CMK (cell line): ENCODE measurements around the gene PROSER2.
"Not testable (repeated sequence)": the region's sequence is repeated elsewhere in the genome, so short reads cannot be mapped to it uniquely, and the experiment has no call there.

Source experiments
- DNase-seq: peaks from one replicate; pipeline ENCODE4 v3.0.0-alpha.2; 2010; ENCODE audit warnings: low read depth

PROSER2 gene

DNA sequence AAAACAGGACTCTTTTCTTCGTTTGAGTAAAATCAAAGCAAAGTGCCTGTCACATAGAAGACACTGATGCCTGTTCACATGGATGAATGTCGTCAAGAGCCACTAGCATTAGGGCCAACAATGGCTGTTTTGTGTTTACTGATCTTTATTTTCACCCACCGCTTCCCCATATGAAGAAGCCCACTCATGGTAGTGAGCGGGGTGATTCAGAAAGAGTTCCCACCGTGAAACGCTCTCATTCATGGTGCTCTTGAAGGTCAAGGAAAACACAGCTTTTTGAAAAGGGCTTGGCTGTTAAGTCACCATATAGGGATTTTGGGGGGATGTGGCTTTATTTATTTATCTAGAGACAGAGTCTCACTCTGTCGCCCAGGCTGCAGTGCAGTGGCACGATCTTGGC is 12.5 kb downstream of the PROSER2 start:
- no peak for DNase-seq

DNA sequence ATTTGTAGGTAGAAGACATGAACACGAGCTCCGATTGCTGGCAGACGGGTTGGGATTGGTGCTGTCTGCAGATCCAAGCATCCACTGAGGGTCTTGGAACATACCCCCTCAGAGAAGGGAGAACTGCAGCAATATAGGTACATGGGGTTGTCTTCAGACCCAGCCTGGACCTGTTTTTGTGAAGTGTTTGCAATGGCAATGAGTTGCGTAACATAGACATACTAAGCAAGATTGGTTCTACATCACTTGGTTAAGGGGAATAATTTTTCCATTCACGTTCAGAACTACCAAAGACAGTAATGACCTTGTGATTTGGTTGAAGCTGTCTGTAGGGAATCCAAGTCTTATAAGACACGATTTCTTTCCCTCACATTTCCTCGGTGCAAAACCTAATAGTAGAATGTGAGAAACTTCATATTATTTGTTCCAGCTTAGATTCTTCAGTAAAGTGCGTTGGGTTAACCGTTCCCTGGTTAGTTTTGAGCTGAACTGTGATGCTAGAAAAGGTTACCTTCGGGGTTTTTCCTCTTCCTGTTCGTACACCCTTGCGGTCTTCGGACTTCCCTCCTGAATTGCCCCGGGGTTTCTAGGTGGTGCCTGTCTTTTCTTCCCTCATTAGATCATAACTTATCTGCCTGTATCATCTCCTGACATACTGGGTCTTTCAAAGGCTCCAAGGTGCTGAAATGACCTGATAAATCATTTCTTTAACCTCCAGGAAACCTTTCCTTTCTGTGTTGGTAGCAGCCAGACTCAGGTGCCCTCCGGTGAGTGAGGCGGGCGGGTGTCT is 14.4 kb downstream of the PROSER2 start:
- DNase-seq: no peak

DNA sequence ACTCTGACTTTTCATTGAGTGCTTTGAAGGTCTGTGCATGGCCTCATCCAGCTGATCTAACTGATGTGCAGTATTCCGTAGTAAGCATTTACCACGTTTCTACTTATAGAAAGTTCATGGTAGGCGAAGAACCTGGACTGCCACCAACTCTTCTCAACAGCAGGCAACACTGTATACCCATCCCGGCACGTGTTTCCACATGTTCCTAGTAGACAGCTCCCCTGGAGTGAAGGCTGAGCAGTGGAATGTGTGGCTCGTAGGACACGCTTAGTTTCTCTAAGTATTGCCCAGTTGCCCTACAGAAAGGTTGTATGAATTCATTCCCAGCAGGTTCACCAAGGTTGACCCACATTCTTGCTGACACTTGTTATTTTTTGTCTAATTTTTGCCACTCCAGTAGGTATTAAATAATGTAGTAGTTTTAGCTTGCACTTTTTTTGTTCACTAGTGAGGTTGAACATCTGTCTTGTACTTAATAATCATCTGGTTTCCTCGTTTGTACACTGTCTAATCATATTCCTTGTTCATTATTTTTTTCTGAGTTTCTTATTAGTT is 15.2 kb downstream of the PROSER2 start:
- no peak for DNase-seq

DNA sequence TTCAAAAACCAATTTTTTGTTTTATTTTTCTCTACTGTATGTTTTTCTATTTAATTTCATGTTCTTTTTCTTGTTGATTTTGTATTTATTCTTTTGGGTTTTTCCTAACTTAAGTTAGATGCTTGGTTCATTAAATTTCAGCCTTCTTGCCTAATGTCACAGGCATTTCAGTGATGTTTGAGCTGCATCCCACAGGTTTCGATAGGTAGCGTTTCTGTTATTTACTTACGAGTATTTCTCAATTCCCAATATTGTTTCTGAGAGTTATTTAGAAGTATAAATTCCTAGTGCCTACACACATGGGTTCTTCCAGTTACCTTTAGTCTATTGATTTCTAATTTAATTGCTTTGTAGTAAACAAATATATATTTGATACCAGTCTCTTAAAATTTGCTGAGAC is 18.2 kb downstream of the PROSER2 start:
- no peak for DNase-seq

DNA sequence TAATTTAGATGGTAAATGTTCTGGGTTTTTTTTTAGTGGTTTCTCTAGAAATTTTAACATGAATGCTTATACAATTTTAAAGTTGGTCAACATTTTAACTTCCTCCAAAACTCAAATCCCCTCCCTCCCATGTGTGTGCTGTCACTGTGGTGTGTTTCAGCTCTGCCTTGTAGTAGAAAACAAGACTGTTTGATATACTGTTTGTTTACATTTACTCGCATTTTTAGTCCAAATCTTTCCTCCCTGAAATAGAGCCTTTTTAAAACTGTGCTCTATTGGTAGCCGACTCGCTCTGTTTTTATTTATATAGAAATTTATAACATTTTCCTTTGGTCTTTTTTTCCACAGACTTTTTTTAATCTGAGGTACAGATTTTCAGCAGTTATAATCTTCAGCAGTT is 19.3 kb downstream of the PROSER2 start:
- DNase-seq: no peak

DNA sequence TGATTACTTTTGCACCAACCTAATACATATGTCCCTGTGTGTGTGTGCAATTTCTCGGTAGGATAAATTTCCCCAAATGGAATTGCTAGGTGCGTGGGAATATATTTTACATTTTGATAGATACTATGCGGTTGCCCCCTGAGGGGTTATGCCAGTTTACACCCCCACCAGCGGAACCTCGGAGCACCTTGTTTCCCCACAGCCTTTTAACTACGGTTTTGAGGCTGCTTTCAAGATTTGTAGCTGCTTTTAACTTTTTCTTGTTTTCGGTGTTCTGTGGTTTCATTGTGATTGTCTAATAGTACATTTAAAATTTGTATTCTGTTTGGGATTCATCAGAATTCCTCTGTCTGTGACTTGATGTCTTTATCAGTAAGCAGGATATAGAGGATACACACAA is 22.0 kb downstream of the PROSER2 start:
- DNase-seq: no peak

DNA sequence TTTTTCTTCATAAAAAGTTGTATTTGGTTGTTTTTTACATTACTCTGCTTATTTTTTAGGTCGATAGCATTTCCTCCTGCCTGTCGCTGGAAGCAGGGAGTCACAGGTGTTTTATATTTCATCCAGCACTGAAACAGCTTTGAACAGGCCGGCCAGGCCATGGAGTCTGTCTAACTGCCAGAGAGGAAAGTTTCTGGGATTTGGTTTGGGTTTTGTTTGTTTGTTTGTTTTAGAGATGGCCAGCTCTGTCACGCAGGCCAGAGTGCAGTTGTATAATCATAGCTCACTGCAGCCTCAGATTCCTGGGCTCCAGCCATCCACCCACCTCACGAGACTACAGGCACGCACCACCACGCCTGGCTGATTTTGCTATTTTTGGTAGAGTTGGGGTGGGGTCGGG is 23.4 kb downstream of the PROSER2 start:
- DNase-seq: no peak

DNA sequence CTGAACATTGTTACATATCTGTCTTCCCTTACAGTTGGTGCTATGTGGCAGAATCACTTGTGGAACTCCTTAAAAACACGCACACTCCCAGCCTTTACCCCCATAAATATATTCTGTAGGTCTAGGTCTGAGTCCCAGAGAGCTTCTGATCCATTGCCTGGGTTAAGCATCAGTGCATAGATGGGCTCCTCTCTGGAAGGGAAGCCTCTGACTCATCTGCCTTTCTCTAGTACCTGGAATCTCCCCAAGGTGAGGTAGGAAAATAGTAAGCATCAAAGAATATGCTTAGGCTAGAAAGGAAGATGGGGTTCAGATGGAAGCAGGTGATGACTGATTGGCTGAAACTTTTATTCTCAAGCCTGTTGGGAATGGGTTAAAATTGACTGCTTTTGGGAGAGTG is 26.1 kb downstream of the PROSER2 start:
- DNase-seq: no peak

DNA sequence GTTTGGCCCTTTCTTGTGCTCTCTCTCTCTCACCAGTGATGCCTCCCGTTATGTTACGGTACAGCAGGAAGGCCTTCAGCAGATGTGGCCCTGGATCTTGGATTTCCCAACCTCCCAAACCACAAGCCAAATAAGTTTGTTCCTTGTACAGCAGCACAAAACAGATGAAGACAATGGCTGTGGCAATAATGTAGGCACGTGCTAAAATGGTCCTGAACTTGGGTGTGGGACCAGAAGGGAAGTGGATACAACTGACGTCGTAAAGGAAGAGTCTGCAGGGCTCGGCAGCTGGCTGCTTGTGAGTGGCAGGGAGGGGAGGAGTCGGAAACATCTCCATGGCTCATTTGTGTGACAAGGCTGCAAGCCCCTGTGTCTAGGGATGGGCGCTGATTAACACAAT is 26.8 kb downstream of the PROSER2 start:
- no peak for DNase-seq

DNA sequence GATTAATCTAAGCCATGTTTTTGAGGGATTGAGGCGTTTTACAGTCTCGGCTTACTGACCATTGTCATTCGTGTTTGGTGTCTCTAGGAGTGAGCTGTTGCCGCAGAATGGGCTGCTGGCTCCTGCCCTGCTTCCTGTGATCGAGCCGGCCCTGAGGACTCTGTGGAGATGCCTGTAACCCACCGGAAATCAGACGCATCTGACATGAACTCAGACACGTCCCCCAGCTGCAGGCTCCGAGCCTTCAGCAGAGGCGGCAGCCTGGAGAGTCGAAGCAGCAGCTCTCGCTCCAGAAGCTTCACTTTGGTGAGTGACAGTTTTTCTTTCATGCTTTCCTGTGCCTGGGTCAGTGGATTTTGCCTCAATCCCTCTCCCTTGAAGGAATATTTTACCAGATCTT is 28.8 kb downstream of the PROSER2 start:
- no peak for DNase-seq

DNA sequence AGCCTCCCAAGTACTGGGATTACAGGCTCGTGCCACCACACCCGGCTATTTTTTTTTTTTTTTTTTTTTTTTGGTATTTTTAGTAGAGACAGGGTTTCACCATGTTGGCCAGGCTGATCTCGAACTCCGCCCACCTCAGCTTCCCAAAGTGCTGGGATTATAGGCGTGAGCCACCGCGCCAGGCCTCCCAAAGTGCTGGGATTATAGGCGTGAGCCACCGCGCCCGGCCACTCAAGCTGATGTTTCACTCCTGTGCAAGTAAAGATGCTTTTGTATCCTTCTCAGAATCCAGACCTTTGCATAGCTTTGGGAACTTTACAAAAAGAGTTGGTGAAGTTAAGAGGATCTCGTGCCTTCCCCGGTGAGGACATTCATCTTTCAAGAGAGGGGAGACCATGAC is 29.5 kb downstream of the PROSER2 start:
- DNase-seq: not testable (repeated sequence)

DNA sequence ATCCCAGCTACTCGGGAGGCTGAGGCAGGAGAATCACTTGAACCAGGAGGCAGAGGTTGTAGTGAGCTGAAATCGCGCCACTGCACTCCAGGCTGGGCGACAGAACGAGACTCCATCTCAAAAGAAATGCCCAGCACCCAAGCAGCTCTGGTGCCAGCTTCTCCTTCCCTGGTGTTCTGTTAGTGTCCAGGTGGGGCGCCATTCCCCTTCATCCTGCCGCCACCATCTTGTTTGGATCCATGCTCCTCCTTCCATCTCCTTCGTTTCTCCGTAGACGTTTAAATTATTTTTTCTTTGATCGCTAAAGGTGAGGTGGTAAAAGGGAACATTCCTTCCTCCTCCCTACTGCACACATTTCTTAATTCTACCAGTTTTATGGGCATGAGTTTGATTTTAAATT is 30.3 kb downstream of the PROSER2 start:
- DNase-seq: no peak

DNA sequence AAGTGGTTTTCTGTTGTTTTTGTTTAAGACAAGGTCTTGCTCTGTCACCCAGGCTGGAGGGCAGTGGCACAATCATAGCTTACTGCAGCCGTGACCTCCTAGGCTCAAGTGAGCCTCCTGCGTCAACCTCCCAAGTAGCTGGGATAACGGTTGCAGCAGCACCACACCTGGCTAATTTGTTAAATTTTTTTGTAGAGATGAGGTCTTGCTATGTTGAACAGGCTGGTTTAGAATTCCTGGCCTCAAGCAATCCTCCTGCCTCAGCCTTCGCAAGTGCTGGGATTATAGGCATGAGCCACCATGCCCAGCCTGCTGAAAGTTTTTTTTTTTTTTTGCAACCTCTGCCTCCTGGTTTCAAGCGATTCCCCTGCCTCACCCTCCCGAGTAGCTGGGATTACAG is 31.1 kb downstream of the PROSER2 start:
- DNase-seq: no peak

DNA sequence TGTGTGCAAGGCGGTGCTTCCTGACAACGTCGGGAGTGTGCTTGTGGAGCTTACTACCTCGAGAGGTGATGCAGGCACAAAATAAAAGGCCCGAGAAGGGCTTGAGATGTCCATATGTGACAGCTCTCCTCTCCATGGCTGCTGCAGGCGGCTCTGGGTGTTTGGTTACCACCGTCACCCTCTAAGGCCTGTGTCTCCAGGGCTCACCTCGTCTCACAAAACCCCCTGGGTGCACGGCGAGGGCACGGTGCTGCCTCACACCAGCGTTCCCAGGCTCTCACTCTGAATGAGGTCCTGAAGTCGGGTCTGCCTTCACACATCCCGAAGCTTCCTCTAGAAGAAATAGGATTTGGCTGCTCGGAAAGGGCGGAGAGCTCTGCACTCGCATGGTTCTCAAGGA is 32.9 kb downstream of the PROSER2 start:
- DNase-seq: no peak

DNA sequence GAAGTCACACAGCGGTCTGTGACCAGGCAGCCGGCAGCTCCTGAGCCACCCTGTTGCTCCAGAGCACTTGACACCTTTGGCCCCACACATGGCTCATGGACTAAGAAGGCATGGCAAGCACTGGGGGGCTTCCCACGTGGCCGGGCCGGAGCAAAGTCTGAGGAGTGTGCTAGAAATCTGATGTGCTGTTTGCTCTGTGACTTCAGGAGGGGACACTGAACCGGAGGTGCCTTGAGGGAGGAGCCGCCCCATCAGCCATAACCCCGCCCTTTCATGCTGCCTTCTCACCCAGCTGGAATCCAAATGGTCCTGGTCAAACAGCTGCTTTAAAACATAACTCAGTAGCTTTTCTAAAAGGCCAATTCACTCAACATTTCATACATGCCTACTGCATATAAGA is 33.5 kb downstream of the PROSER2 start:
- DNase-seq: no peak

DNA sequence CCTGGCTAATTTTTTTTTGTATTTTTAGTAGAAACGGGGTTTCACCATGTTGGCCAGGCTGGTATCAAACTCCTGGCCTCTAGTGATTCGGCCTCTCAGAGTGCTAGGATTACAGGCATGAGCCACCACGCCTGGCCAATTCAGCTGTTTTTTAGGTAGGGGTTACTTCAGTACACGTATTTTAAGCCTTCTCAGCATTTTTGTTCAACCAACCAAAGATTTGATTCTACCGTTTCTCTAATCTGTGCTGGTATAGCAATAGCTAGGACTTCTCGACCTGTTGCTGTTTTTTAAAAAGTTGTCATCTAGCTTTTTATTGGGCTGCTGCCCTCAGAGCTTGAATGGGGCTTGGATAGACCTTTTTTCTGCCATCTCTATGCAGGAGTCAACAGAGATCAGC is 34.9 kb downstream of the PROSER2 start:
- DNase-seq: no peak

DNA sequence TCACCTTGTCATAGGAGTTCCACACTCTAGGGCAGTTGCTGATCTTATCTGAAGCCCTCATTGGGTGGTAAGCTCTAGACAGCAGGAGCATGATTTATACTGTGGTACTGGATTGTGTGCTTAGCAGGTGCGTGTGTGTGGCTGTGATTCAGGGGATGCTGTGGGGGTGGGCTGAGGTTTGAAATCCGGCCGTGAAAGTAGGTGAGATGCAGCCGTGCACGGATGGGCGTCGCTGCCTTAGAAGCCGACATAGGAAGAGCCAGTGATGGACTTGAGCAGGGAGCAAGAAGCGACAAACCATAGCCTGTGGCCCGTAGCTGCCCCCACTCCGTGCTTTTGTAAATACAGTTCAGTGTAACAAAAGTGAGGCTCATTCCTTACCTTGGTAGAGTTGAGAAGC is 38.2 kb downstream of the PROSER2 start:
- DNase-seq: no peak

DNA sequence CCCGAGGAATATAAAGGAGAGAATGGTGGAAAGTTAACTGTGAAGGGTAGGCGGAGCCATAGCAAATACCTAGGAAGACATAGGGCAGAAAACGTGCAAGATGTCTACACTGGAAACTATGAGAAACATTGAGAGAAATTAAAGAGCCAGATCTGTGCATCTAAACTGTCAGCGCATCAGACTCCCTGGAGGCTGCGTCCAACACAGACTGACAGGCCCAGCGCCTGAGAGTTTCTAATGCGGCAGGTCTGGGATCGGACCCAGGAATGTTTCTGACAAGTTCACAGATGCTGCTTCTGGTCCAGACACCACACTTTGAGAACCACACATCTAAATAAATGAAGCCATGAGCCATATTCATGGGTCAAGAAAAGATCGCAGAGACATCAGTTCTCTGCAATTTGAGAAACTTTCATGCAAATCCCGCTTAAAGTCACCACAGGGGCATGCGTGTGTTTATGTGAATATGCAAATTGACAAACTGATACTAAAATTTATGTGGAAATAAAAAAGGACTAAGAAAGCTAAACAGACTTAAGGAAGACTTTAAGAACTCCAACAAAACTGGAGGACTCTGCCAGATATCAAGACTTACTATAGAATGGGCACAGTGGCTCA is 38.8 kb downstream of the PROSER2 start:
- DNase-seq: no peak

DNA sequence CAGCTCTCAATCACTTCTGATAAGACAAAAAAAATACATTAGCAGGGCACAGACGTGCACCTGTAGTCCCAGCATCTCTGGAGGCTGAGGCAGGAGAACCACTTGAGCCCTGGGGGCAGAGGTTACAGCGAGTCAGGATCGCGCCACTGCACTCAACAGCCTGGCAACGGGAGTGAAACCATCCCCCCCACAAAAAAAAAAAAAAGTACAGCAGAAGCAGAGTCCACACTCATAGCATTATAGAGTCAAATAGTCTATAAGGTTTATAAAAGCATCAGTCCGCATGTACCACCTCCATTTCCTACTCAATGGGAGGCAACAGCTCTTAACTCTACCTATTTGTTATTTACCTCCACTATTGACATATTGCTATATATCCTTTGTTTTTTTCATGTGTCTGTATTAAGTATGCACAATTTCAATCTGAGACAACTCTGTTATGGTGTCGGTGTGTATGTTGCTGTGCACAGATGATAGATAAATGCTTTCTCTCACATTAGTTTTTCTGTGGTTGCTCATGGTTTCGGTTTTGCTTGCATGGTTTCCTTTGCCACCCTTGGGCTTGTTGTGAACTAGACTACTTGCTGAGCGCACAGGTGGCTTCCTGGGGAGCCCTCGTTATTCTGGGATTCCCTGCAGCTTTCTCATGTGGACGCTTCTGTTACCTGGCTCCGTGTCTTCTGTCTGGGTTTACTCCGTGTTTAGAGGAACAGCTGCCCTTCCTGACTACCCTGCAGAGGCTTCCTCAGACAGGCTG is 40.4 kb downstream of the PROSER2 start:
- no peak for DNase-seq

DNA sequence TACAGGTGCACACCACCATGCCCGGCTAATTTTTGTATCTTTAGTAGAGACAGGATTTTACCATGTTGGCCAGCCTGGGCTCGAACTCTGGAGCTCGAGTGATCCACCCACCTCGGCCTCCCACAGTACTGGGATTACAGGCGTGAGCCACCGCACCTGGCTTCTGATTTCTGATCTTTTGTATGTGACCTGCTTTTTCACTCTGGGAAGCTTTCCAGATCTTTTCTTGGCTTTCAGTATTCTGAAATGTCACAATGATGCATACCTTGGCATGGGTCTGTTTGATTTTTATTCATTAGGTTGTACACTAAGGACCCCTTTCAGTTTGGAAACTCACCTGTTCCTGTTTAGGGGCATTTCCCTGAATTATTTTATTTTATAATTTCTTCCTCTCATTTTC is 41.6 kb downstream of the PROSER2 start:
- DNase-seq: no peak

DNA sequence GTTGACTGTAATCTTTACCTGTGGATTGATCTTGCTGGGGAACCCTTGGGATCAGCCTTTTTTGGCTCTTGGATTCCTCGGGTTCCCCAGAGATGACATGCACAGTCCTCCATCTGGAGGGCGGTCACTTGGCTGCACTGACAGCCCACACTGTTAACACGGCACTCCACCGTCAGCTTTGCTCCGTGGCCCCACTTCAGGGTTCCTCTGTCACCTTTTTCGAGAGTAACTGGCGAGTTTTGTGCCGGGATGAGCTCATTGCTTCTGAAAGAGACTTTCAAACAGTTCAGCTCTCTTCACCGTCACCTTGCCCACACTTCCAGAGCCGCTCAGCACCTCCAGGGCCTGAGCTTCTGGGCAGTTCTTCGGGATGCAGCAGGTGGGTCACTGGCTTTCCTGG is 42.4 kb downstream of the PROSER2 start:
- no peak for DNase-seq

DNA sequence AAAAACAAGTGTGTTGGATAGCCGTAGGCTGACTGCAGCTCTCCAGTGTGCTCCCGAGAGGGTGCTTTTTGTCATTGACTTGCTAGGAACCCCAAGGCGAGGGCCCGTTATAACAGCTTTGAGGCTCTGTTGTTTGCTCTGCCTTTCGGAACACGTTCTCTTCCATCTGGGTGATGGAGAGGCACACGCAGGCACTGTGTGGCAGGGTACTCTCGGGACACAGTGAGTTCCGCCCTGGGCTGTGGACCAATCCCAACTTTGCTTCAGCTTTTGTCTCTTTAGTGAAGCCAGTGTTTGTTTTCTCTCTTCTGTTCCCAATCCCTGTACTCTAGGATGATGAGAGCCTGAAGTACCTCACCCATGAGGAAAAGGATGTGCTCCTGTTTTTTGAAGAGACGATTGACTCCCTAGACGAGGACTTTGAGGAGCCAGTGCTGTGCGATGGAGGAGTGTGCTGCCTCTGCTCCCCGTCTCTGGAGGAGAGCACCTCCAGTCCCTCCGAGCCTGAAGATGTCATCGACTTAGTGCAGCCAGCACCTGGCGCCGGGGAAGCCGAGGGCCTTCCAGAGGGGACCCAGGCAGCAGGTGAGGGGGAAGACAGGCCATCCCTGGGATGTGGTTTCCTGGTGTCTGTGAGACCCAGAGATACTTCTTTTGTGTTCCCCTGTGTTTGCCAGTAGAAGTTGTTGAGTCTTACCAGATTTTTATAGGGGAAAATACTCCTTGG is 43.2 kb downstream of the PROSER2 start:
- no peak for DNase-seq
